Fibroblast of villous mesenchyme (primary cell): ENCODE measurements around the gene FAR1. TPM values are rescaled to one million over a fixed set of nuclear protein-coding genes. Genes with fewer than 3 reads are reported as not detected.

Experiments used
- DNase-seq: peaks from one replicate; pipeline ENCODE4 v3.0.0-alpha.2; 2010; ENCODE audit warnings: low read depth
- H3K4me3 ChIP-seq: 2 replicates; pipeline ENCODE4 v1.5.1; 2011; ENCODE audit warnings: low read depth, mild to moderate bottlenecking, low read length
- CTCF ChIP-seq: IDR thresholded peaks from 2 replicates; pipeline ENCODE4 v1.5.1; 2012; ENCODE audit warnings: low read depth, mild to moderate bottlenecking, low read length; ENCODE audit not compliant: insufficient read depth
- total RNA-seq: library from RNA; depleted of rRNA; stranded (reverse); fragments of >200 nt; gene quantifications from 2 replicates; pipeline ENCODE4 v1.2.3, GENCODE V29; 2012

The FAR1 gene
- total RNA-seq, 1 donor, result 58.3 TPM

- DNase-seq, result no peak
- TF ChIP-seq CTCF, result no peak
- no peak overlapping the region for H3K4me3 ChIP-seq
Measured at GRCh38 chr11:13692172-13692571, 23.7 kb downstream of the FAR1 start.

GRCh38 chr11:13694115-13694514 lies 25.6 kb downstream of the FAR1 start:
- no peak for DNase-seq
- no peak for TF ChIP-seq CTCF
- H3K4me3 ChIP-seq, result no peak overlapping the region

GRCh38 chr11:13695886-13696285 lies 27.4 kb downstream of the FAR1 start:
- DNase-seq, result peak; percentile 38
- H3K4me3 ChIP-seq, result no peak overlapping the region
- TF ChIP-seq CTCF, result no peak

- TF ChIP-seq CTCF, result no peak
- no peak for DNase-seq
- H3K4me3 ChIP-seq, result no peak overlapping the region
Measured at GRCh38 chr11:13697710-13698109, 29.2 kb downstream of the FAR1 start.

- DNase-seq, result no peak
- TF ChIP-seq CTCF, result no peak
- H3K4me3 ChIP-seq, result no peak overlapping the region
Measured at GRCh38 chr11:13698132-13698531, 29.7 kb downstream of the FAR1 start.

GRCh38 chr11:13699041-13699440 lies 30.6 kb downstream of the FAR1 start:
- H3K4me3 ChIP-seq, result no peak overlapping the region
- TF ChIP-seq CTCF, result no peak
- DNase-seq, result no peak

- no peak overlapping the region for H3K4me3 ChIP-seq
- no peak for DNase-seq
Measured at GRCh38 chr11:13699870-13700269, 31.4 kb downstream of the FAR1 start.

More at GRCh38 chr11:13699870-13700269, 31.4 kb downstream of the FAR1 start:
- TF ChIP-seq CTCF, result no peak
